ENCODE results near the gene PDE11A.

GRCh38 chr2:177857538-177857937 lies 215.0 kb downstream of the PDE11A start:
- no peak for TF ChIP-seq CTCF (IDR thresholded peaks at IDR 0.05)
- TF ChIP-seq POLR2A (IDR thresholded peaks at IDR 0.05), result no peak
- TF ChIP-seq EP300 (IDR thresholded peaks at IDR 0.05; ENCODE audit: low read depth), result no peak

Measured in transverse colon (tissue), 3 donors.